HG02623 (cell line): Measurements from ENCODE around the gene CYTH4.
"Not testable (repeated sequence)": the region's sequence is repeated elsewhere in the genome, so short reads cannot be mapped to it uniquely, and the experiment has no call there.

Experiments
- ATAC-seq: cut with Tn5 transposase; IDR thresholded peaks from one replicate; pipeline ENCODE4 v1.9.1; 2021; ENCODE audit warnings: moderate library complexity; ENCODE audit not compliant: unreplicated experiment

The CYTH4 gene

GRCh38 chr22:37282385-37282677 lies at the start of gene CYTH4:
TSS of gene CYTH4 (plus strand) at chr22:37282508. CDS start at chr22:37282570, 62 bp downstream.
- peak; percentile 53 for ATAC-seq

- not testable (repeated sequence) for ATAC-seq
These were observed 48.9 kb upstream of the CYTH4 start for GRCh38 chr22:37233371-37233750.

- ATAC-seq = no peak
These were observed 48.3 kb upstream of the CYTH4 start for GRCh38 chr22:37233751-37234631.

- no peak for ATAC-seq
These were observed 47.3 kb upstream of the CYTH4 start for GRCh38 chr22:37234736-37235711.

- no peak for ATAC-seq
These were observed 46.3 kb upstream of the CYTH4 start for GRCh38 chr22:37235897-37236607.

- no peak for ATAC-seq
These were observed 44.7 kb upstream of the CYTH4 start for GRCh38 chr22:37237371-37238268.

GRCh38 chr22:37239336-37240239 lies 42.7 kb upstream of the CYTH4 start:
- ATAC-seq = no peak

GRCh38 chr22:37240240-37240940 lies 41.9 kb upstream of the CYTH4 start:
- ATAC-seq = no peak

GRCh38 chr22:37240941-37241320 lies 41.4 kb upstream of the CYTH4 start:
- no peak for ATAC-seq

GRCh38 chr22:37241351-37242142 lies 40.8 kb upstream of the CYTH4 start:
- ATAC-seq = no peak

GRCh38 chr22:37242395-37242918 lies 39.9 kb upstream of the CYTH4 start:
- ATAC-seq = peak; percentile 66

- ATAC-seq = no peak
These were observed 38.8 kb upstream of the CYTH4 start for GRCh38 chr22:37243402-37244113.

- peak; percentile 41 for ATAC-seq
These were observed 38.0 kb upstream of the CYTH4 start, which contains the start of gene RAC2 for GRCh38 chr22:37244114-37244921. TSS of gene RAC2 (minus strand) at chr22:37244269. CDS start at chr22:37244148, 121 bp downstream.

- peak; percentile 31 for ATAC-seq
These were observed 37.2 kb upstream of the CYTH4 start for GRCh38 chr22:37244922-37245722.

GRCh38 chr22:37245740-37246139 lies 36.6 kb upstream of the CYTH4 start:
- no peak for ATAC-seq
